Dermis blood vessel endothelial cell (primary cell): ENCODE data around the gene WASF3. TPM values are rescaled to one million over a fixed set of nuclear protein-coding genes. Genes with fewer than 3 reads are reported as not detected.
A peak's percentile ranks its signal among the peaks of the same experiment; 100 is the strongest.
"Not testable (repeated sequence)": the region's sequence is repeated elsewhere in the genome, so short reads cannot be mapped to it uniquely, and the experiment has no call there.

Experiments
- DNase-seq: peaks from one replicate; pipeline ENCODE4 v3.0.0; 2010
- total RNA-seq: library from RNA; depleted of rRNA; stranded (reverse); fragments of >200 nt; gene quantifications from 2 replicates; pipeline ENCODE4 v1.2.3, GENCODE V29; 2014

Gene WASF3
- total RNA-seq, 1 donor from 2014 or later: 19.4 TPM

DNA sequence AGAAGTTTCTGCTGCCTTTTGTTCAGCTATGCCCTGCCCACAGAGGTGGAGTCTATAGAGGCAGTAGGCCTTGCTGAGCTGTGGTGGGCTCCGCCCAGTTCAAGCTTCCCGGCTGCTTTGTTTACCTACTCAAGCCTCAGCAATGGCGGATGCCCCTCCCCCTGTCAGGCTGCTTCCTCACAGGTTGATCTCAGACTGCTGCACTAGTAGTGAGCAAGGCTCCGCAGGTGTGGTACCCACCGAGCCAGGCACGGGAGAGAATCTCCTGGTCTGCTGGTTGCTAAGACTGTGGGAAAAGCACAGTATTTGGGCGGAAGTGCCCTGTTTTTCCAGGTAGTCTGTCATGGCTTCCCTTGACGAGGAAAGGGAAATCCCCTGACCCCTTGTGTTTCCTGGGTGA is 78.6 kb downstream of the WASF3 start:
- DNase-seq: not testable (repeated sequence)

DNA sequence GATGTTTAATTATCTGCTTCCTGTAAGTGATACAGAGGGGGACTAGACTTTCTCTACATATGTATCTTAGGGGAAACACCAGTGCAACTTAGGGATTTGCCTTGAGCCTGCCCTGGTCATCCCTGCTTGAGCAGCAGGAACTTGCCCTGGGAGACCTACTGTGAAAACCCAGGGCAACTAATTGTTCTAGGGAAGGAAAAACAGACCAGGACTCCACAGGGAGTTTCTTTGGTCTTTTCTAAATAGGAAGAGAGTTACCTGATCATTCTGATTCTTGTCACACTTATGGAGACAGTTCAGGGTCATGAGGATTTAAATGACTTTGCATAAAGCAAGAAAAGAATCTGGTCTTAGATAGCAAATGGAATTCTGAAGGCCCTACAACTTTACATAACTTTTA is 89.1 kb downstream of the WASF3 start:
- DNase-seq: no peak

DNA sequence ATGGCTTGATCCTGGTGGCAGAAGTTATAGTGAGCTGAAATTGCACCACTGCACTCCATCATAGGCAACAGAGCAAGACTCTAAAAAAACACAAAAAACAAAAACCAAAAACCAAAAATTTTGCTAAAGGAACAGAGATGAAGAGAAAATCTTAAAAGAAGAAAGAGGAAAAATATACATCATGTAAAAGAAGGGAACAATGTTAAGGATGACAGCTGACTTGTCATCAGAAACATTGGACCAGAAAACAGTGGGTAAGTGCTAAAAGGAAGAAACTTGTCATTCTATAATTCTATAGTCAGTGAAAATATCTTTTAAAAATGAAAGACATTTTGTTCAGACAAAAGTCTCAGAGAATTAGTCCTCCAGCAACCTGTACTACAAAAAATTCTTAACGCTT is 93.8 kb downstream of the WASF3 start:
- DNase-seq: no peak

DNA sequence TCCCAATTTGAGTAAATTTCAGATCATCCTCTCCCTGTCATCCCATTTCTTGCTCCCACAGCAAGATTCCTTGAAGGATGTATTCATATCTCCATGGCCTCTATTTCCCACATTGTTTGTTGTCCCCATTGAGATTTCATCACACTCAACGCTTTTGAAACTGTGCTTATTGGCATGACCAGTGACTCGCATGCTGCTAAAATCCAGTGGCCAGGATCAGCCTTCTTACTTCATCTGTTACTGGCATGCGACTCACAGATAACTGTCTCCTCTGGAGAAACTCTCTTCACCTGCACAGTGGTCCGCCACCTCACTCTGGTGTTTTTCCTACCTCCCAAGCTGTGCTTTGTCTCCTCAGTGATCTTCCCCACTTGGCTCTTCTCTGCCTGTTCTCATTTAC is 95.8 kb downstream of the WASF3 start:
- DNase-seq: no peak

DNA sequence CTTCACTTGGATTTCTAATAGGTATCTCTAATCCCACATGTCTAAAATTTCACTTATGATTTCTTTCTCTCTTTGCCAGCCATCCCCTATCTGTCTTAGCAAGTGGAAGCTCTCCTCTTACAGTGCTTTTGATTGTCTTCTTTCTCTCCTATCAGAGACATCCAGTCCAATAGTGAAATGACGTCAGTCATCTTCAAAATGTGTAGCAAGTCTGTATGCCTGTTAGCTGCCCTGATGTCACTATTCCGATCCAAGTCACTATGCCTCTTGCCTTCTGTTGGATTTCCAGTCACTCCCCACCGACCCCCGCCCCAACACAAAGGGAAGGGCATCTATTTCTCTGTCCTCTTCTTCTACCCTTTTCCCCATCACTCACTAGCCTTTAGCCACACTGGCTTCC is 96.4 kb downstream of the WASF3 start:
- DNase-seq: no peak

DNA sequence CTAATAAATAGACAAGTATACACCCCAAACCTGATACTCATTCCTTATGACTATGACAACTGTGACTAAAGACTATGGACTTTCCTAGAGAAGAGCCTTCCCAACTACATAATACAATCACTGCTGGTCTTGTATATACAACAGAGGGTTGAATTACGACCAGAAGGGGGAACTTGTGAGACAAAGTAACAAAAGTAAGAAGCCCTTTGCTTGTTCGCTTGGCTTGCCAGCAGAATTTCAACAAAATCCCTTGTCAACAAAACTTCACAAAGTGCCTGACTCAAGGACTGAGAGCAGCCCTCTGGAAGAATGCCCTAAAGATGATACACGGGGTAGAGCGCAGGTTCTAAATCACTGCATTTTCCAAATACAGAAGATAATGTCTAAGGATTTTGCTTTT is 99.4 kb downstream of the WASF3 start:
- peak; percentile 36 for DNase-seq

DNA sequence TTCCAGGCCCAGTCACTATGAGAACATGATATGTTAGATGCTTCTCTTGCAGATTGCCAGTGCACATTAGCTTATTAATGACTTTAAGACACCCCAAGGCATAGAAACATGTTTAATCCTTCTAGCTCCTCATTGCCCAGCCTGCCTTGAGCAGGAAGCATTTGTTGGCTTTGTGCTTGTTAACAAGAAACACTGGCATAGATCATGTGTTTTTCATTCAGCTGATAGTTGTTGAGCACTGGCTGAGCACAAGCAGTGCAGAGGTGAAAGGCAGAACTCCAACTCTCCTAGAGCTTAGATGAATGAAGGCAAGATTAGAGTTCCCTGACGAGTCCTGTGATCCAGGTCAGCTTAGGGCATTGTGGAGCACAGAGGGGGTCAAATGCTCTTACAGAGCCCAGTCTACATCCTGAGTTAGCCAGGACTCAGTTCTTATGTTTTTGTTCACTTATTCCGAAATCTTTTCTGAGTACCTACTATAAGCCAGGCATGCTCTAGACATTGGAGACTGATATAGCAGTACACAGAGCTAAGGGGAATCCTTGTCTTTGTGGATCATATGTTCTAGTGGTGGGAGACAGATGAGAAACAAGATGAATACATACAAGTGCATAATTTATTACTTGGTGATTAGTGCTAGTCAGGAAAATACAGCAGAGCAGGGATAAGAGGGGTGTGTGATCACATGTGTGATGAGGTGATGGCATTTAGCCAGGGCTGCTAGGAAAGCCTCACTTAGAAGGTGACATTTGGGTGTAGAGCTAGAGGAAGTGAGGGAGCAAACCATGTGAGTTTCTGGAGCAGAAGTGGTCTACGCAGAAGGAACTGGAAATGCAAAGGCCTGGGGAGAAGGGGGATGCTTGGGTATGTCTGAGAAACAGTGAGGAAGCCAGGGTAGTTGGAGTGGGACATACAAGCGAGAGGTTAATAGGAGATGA is 101.2 kb downstream of the WASF3 start:
- DNase-seq: no peak

DNA sequence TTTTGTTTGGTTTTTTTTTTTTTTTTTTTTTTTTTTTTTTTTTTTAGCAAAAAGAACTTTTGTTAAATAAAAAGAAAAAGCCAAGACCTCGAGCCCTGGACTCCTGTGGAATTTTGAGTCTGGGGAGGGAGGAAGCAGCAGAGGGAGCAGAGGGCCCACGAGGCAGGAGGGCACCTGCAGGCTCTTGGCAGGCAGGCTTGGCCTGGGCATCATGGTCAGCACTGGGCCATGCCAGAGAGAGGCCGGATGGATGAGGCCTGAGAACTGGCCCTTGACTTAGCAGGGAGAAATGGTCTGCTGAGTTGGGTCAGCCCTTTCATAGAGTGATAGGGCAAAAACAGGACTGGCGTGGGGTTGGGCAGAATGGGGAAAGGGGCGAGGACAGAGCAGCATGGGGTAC is 102.7 kb downstream of the WASF3 start:
- DNase-seq: no peak

DNA sequence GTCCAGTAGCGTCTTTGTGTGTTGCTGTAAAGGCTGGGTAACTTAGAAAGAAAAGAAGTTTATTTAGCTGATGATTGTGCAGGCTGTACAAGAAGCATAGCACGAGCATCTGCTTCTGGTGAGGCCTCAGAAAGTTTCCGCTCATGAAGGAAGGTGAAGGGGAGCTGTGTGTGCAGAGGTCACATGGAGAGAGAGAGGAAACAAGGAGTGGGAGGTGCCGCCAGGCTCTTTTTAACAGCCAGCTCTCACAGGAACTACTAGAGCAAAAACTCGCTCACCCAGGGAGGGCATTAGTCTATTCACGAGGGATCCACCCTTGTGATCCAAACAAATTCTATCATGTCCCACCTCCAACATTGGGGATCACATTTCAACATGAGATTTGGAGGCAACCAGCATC is 103.3 kb downstream of the WASF3 start:
- peak; percentile 35 for DNase-seq

DNA sequence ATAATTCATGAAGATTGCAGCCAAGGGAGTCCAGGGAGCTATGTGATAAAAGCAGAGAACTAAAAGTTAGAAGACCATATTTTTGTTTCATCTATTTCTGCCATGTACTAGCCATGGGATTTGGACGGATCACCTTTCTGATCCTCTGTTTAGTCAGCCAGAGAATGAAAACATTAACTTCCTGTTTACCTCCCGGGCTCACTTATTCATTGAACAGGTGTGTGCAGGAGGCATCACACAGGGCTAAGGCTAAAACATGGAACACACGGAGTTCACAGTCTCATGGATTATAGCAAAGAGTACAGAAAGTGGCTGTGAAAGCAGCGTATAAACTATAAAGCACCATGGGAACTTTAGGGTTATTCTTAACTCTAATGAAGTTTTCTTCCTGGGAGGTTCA is 106.3 kb downstream of the WASF3 start:
- peak; percentile 36 for DNase-seq

DNA sequence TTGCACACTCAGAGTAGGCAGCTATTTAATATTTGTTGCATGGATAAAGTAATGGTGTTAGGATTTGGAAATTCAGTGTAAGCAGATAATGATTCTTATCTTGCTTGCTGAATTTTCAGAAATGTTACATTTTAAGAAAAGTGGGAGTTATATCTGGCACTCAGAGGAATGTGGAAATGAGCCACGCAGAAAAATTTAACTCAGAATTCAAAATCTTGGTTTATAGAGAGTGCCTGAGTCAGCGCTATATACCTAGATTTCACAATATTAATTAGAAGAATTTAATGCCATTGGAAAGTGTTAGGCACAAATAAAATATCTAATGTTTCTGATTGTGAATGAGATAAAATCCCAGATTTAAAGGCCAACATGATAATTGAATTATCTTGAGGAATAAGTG is 106.8 kb downstream of the WASF3 start:
- DNase-seq: no peak

DNA sequence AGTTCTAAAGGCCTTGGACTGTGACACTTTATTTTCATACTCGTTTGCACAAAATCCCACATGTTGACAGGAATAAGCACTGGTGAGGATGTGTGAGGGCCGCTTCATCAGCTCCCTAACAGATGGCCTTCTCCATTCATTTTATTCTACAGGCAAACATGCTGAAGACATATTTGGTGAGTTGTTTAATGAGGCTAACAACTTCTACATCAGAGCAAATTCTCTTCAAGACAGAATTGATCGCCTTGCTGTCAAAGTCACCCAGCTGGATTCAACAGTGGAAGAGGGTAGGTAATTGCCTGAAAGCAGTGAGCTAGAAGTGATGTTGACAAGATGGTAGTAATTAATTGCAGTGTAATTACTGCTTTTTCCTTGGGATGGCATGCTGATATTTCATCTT is 107.4 kb downstream of the WASF3 start:
- DNase-seq: no peak

DNA sequence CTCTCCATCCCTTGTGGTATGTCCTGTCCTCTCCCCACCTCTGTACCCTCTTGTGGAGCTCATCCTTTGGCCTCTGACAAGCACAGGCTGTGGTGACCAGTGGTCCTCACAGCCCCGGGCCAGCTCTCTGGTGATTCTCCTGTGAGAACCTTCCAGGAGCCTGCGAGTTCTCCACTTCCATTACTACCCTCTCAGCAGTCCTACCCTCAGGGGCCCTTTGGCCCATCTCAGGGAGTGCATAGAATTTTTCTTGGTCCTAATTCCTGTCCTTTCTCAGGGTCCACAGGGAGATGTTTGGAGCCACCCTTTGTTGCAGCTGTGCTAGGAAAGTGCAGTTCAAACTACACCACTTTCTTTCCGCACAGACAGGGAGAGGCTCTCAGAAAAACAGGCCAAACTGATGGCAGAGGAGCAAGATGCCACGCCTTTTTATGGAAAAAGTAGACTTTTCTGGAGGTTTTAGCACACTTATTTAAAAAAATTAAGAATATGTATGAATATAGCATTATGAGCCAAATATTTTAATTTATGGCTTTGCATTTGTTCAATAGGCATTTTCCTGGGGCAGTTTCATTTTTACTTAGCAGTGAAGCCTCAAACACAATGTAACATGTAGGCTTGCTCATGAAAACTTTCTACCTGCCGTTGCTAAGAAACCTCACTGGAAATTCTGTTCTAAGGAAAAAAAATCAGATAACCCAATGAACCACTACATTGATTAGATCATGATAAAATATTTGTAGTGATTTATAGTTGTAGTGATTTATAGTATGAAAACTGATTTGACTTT is 111.1 kb downstream of the WASF3 start:
- DNase-seq: no peak

DNA sequence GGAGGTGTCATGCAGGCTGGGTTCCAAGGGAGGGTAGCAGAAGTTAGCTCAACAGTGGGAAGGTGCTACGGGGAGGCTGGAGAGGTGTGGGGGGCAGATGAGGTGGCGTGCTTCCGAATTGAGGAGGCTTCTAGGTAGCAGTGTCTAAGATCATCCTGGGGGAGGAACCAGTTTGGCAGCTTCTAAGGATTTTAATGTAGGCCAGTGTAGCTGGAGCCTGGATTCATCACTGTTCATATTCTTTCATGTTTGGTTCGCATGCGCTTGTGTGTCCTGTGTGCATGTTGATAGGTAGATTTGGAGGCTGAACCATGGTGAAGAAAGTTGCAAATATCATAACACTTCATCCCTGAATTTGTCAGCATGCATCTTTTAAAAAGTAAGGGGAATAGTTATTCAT is 116.4 kb downstream of the WASF3 start:
- no peak for DNase-seq

DNA sequence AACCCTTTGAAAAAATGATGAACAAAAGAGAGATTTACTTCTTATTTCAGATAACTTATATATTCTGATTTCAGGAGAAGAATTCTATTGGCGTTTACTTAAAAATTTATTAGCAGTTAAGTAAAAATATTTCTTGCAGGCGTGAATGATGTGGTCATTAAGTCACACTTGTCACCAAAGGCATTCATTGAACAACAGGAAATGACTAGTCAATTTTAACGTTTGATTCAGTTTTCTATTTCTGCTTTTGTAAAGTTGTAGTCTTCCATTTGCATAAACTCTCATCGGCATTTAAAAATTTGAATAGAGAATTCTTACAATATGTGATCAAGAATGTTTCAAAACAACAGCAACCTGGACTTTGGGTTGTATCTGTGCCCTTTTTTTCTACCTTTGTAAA is 119.7 kb downstream of the WASF3 start:
- peak; percentile 11 for DNase-seq

DNA sequence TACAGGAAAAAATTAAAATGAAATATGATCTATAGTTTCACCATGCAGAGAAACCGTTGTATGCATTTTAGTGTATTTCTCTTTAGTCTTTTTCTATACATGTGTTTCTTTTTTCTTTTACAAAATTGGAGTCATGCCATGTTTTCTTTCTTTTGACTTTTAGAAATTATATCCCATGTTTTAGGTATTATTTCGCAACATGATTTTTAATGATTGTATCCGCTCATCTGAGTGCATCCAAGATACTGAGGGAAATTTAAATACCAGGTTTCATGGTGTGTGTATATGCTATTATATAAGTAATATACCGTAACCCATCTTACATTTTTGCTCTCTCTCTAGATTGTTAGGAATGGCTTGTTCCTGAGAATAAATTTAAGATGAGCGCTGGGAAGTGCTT is 120.8 kb downstream of the WASF3 start:
- no peak for DNase-seq

DNA sequence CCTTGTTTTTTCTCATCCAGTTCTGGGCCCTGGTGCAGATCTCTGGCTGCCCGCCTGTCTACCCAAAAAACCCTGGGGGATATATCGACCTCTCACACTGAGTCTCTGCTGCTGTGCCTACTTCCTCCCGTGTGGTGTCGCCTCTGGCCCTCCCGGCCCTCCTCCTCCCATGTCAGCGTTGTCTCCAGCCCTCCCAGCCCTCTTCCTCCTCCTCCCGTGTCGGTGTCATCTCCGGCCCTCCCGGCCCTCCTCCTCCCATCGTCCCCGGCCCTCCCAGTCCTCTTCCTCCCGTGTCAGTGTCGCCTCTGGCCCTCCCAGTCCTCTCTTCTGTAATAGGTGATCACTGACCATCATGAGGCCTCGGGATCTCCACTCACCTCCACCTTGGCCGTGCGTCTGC is 121.3 kb downstream of the WASF3 start:
- no peak for DNase-seq

DNA sequence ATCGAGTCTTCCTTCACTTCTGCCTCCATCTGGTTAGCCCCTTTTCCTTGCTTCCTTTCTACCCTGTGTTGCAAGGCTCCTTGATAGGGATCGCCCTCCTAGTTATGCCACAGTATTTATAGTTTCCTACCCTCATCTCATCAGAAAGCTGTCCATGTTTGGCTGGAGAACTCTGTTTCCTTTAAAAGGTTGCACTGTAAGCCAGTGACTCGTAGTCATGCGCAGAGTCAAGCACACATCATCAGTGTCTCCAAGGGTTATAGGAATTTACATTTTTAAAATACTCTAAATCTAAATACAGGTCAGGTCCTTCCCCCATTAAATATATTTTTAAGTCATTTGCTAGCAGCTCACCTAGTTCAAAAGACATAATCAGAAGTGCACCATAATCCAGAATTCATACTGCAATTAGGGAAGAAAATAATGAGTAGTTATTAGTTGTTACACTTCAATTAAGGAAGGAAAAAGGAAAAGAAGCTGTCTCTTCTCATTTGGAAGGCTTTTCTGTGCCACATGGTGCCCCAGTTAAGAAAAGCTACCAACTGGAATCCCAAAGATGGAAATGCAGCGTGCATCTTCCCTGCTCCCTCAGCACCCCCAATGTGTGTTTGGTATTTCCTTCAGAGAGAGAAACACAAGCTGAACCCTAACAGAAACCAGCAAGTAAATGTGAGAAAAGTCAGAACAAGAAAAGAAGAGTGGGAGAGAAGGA is 122.1 kb downstream of the WASF3 start:
- peak; percentile 21 for DNase-seq

DNA sequence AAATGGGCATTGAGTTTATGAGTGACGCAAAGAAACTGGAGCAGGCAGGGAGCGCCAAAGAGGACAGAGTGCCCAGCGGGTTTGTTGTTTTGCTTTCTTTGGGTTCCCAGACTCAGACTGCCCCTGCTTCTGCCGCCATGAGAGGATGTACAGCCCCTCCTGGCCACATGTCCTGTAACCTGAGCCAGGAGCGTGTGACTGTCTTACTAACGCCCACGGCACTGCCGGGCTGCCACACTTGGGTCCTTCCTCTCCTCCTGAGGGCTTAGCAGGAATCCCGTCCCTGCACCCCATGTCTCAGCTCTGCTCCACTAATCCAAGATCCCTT is 122.6 kb downstream of the WASF3 start:
- no peak for DNase-seq

DNA sequence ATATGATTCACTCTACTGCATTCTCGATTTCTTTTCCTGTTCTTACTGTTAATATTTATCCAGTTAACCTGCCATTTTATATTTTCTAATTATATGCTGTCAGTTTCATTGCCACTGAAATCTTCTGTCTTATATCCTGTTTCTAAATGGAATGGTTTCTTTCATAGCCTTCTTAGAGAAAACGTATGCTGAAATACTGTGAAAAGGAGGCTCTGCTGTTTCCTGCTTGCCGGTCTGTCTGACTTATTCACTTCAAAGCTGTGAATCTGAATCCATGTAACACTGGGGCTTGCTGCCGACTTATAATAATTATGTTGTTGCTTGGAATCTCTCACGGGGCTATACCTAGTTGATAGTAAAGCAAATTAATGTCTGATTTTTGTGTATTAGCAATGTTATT is 123.1 kb downstream of the WASF3 start:
- no peak for DNase-seq

DNA sequence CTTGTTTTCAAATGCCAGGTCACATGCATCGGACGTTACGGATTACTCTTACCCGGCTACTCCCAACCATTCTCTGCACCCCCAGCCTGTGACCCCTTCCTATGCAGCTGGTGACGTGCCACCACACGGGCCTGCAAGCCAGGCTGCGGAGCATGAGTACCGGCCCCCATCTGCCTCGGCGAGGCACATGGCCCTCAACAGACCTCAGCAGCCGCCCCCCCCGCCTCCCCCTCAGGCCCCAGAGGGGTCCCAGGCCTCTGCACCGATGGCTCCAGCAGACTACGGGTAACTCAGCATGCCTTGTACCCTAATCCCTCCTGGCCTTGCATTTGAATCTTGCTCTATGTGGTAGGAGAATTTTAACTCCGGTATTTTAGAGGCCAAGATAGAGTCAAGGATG is 123.6 kb downstream of the WASF3 start:
- DNase-seq: no peak

DNA sequence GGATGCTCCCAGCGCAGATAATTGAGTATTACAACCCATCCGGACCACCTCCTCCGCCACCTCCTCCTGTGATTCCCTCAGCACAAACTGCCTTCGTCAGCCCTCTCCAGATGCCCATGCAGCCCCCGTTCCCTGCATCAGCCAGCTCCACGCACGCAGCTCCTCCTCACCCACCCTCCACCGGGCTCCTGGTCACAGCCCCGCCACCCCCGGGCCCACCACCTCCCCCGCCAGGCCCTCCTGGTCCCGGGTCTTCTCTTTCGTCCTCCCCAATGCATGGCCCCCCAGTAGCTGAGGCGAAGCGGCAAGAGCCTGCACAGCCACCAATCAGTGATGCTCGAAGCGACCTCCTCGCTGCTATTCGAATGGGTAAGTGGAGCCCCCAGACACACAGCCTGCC is 125.1 kb downstream of the WASF3 start:
- no peak for DNase-seq

DNA sequence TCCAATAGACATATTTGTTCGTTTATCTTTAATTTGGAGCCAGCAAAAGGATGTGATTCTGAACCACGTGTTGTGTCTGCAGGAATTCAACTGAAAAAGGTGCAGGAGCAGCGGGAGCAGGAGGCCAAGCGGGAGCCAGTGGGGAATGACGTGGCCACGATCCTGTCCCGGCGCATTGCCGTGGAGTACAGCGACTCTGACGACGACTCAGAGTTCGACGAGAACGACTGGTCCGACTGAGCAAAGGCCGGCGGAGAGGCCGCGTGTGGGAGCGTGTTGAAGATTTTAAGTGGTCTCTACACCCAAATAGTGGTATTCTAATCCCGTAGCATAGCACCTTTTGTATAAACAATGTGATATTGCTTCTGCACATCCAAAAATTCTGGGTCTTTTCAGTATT is 128.1 kb downstream of the WASF3 start:
- no peak for DNase-seq

DNA sequence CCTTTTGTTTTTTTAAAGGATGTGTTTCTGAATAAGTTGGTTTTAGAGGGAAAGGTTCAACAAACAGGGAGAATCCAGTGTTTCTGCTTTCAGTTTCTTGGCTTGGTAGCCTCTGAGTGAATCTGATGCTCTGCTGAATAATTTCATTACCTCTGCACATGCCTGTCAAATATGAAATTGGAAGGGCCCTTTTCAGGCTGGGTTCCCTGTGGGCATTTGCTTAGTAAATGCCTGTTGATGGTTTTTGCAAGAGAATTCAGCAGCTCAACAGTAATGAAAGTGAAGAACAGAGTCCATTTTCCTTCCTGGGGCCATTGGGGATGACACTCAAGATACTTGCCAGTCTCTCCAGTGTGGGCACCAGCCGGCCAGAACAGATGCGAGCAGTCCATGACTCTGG is 128.8 kb downstream of the WASF3 start:
- DNase-seq: no peak
